HFFc6 (cell line): Measurements from ENCODE around the gene NUCB2. TPM values are rescaled to one million over a fixed set of nuclear protein-coding genes. Genes with fewer than 3 reads are reported as not detected.

Experiments
- DNase-seq: peaks from one replicate; pipeline ENCODE4 v3.0.0-alpha.2; 2018
- H3K27ac Mint-ChIP-seq: 2 replicates; pipeline ENCODE4 v1.8.0; 2020; ENCODE audit warnings: mild to moderate bottlenecking, mixed read lengths
- H3K27me3 Mint-ChIP-seq: 2 replicates; pipeline ENCODE4 v1.8.0; 2021; ENCODE audit warnings: mild to moderate bottlenecking, moderate library complexity, mixed read lengths; ENCODE audit not compliant: insufficient read depth
- H3K36me3 Mint-ChIP-seq: 2 replicates; pipeline ENCODE4 v1.8.0; 2021; ENCODE audit warnings: low read depth, mixed read lengths
- H3K4me1 Mint-ChIP-seq: 2 replicates; pipeline ENCODE4 v1.8.0; 2020; ENCODE audit warnings: low read depth, mixed read lengths
- H3K4me3 Mint-ChIP-seq: 2 replicates; pipeline ENCODE4 v1.8.0; 2020; ENCODE audit warnings: mild to moderate bottlenecking, moderate library complexity, mixed read lengths
- H3K9me3 Mint-ChIP-seq: 2 replicates; pipeline ENCODE4 v1.8.0; 2020; ENCODE audit warnings: mild to moderate bottlenecking, mixed read lengths
- CTCF ChIP-seq: fragments of 200-600 bp; sonication (generic); IDR thresholded peaks from 2 replicates; pipeline ENCODE4 v1.5.0; 2021; ENCODE audit warnings: antibody characterized with exemption, mild to moderate bottlenecking
- total RNA-seq, 6 experiments: library from RNA; stranded (reverse); fragmentation: NEBNext Ultra II Directional; extraction: Animal tissue kit (Norgen Biotek cat#: 25700); gene quantifications; 2 replicates in 1 of 6; 3 replicates in 5 of 6; pipeline ENCODE4 v1.2.3, GENCODE V29; 2021

Gene NUCB2
- total RNA-seq, 6 experiments from 2014 or later = 124 to 180 (median 161) TPM

GRCh38 chr11:17273211-17273610, 3.3 kb upstream of the NUCB2 start:
- Mint-ChIP-seq H3K9me3 (no peaks in the 10 kb centered on the region), H3K27me3 (0 out of 2 replicates have a peak, but pooled peaks cover 2% of the 10 kb centered on the region), H3K36me3 (no peaks in the 10 kb centered on the region), H3K27ac (no peak overlapping the region), H3K4me1 (peaks cover 24% of the 10 kb centered on the region), H3K4me3 (no peak overlapping the region)
- DNase-seq = no peak
- no peak for TF ChIP-seq CTCF

- Mint-ChIP-seq H3K27ac (no peak overlapping the region), H3K4me1 (peaks cover 26% of the 10 kb centered on the region), H3K4me3 (no peak overlapping the region), H3K36me3 (no peaks in the 10 kb centered on the region), H3K9me3 (no peaks in the 10 kb centered on the region), H3K27me3 (0 out of 2 replicates have a peak, but pooled peaks cover 2% of the 10 kb centered on the region)
- no peak for DNase-seq
- no peak for TF ChIP-seq CTCF
Measured at GRCh38 chr11:17273668-17274282, 2.8 kb upstream of the NUCB2 start.

GRCh38 chr11:17275400-17276235, 921 bp upstream of the NUCB2 start:
- no peak for DNase-seq
- Mint-ChIP-seq H3K4me3 (peak overlapping the region; percentile 89), H3K27ac (peak overlapping the region; percentile 93)

GRCh38 chr11:17277024-17277584, 565 bp downstream of the NUCB2 start:
- no peaks in the 10 kb centered on the region for H3K36me3 Mint-ChIP-seq
- H3K4me1 Mint-ChIP-seq = peaks cover 26% of the 10 kb centered on the region
- DNase-seq = peak; percentile 58
- no peaks in the 10 kb centered on the region for H3K27me3 Mint-ChIP-seq
- H3K27ac Mint-ChIP-seq = peak overlapping the region; percentile 93
- H3K9me3 Mint-ChIP-seq = no peaks in the 10 kb centered on the region
- no peak for TF ChIP-seq CTCF
- peak overlapping the region; percentile 89 for H3K4me3 Mint-ChIP-seq

More at GRCh38 chr11:17275400-17276235, 921 bp upstream of the NUCB2 start:
- Mint-ChIP-seq H3K4me1 (peaks cover 26% of the 10 kb centered on the region), H3K36me3 (no peaks in the 10 kb centered on the region), H3K27me3 (0 out of 2 replicates have a peak, but pooled peaks cover 1% of the 10 kb centered on the region), H3K9me3 (no peaks in the 10 kb centered on the region)
- no peak for TF ChIP-seq CTCF

- Mint-ChIP-seq H3K36me3 (peaks cover 12% of the 10 kb centered on the region; the same call in 1 of the 2 replicates), H3K4me1 (peaks cover 22% of the 10 kb centered on the region), H3K9me3 (no peaks in the 10 kb centered on the region), H3K4me3 (no peak overlapping the region), H3K27me3 (no peaks in the 10 kb centered on the region), H3K27ac (no peak overlapping the region)
- DNase-seq = no peak
- TF ChIP-seq CTCF = no peak
Measured at GRCh38 chr11:17280494-17281127, 4.1 kb downstream of the NUCB2 start.
